ENCODE measurements around the gene RAI14.

The RAI14 gene

DNA sequence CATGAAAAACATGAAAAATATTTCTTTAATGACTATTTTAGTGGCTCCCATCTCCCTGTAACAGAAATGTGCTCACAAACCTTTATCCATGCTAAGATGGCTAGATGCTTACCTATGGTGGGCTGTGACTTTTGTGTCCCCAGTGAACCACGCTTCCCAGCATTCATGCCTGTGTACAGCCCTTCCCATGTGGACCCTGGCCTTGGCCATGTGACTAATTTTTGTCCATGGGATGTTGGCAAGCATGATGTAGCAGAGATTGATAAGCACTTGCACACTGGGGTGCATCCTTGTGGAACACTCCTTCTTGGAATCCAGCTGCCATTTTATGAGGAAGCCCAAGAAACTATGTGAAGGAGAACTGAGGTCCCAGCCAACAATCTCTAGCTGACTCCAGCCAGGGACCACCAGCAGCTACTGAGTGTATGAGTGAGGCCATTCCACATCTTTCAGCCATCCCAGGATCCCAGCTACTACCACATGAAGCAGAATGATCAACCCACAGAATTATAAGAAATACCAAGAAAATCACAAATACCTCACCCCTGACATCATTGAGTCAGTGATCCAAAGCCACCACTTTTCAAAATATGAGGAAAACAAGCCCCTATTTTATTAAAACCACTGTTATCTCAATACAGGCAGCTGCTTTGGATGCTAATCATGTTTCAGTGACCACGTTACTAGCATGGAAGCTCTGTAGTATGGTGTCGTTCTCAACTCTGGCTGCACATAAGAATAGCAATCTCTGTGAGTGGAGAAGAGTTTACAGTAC is 16.1 kb upstream of the RAI14 start:
- DNase-seq (ENCODE audit: low read depth in 2 of 2, low spot score in 1 of 2): no peak

DNA sequence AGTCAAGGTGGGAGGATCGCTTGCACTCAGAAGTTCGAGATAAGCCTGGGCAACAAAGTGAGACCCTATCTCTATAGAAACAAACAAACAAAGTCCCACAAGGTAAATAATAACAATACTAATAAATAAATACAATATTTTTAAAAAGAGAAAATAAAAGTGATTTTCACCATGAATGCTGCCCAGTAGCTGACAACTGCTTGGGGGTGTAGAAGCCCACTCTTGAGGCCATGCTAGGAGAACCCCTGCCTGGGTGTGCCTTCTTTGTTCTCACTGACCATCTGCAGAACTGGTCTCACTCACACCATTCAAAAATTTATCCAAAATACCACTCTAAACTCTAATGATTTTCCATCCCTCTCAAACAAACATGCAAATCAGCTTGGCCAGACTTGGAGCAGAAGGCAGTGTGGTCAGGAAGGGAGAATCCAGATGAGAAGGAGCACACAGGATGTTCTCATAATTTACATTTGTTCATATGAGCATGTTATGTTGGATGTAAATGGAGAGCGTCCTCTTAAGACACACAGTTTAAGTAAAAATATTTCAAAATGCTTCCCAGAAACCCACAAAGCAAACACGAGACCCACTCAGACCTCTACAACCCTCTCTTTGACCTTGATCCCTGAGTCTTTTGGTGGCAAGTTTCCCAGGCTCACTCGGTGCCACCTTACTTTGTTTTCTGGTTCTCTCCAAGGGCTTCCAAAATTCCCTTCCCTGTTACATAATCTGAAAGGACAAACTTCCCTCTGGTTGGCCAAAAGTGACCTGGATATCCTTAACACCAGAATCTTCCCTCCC is 7.9 kb upstream of the RAI14 start:
- DNase-seq (ENCODE audit: low read depth in 2 of 2, low spot score in 1 of 2): no peak

DNA sequence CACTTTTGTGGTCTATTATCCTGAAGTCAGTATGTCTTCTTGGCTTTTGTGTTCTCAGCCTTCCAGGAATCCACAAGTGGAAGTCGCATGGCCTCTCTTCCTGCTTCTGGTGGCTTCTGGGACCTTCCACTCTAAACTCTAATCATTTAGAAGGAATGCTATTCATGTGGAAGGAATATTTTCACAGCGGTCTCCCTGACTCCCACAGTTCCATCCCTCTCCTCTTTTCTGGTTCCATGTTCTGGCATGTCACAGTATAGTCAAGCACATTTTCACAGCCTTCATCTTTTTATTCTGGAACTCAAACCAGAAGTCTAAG is 7.3 kb upstream of the RAI14 start:
- DNase-seq (ENCODE audit: low read depth in 2 of 2, low spot score in 1 of 2): no peak

DNA sequence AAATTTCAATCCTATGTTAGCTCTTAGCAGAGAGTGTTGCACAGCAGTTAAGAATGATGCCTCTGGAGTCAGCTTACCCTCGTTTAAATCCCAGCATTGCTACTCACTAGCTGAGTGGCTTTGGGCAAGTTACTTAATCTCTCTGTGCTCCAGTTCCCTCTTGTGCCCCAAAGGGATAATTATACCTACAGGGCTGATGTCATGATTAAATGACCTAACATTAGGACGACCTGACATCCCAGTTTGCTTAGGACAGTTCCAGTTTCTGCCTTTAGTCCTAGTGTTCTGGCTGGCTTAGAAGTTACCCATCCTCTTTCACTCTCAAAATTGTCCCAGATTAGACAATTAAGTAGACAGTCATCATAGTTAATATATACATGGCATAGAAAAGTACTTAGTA is 4.3 kb upstream of the RAI14 start:
- no peak for DNase-seq (ENCODE audit: low read depth in 2 of 2, low spot score in 1 of 2)

DNA sequence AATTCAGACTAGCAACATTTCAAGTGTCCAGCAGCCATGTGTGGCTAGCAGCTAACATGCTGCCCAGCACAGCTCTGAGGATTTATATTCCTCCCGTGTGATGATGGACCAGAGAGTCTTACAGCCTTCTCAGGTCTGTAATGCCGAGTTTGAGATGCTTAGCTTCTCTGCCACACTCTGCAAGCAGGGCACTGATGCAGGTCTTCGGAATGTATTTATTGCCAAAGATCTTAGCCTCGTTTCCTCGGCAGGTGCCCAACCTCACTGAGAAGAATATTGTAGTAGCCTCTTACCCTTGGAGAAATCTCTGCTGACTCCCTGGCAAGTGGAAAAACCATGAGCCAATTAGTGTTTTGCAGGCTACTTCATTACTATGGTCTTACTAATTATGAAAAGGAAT is 3.7 kb upstream of the RAI14 start:
- no peak for DNase-seq (ENCODE audit: low read depth in 2 of 2, low spot score in 1 of 2)

DNA sequence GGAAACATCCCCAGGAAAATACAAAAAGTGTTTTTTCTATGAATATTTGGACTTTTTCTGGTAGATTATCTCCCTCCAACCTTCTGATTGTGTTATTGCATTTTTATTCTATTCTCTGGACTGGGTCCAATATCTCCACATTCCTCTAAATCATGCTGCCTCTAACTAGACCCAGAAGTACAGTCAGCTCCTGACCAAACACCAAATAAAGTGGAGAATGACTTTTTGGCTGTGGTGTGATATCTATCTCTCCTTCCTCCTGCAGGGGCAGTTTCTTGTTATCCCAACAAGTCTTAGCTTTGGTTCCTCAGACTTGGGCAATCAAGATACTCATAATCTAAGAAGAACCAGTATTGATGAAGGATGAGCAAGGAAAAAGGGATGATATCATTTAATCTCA is 3.2 kb upstream of the RAI14 start:
- DNase-seq (ENCODE audit: low read depth in 2 of 2, low spot score in 1 of 2): no peak

DNA sequence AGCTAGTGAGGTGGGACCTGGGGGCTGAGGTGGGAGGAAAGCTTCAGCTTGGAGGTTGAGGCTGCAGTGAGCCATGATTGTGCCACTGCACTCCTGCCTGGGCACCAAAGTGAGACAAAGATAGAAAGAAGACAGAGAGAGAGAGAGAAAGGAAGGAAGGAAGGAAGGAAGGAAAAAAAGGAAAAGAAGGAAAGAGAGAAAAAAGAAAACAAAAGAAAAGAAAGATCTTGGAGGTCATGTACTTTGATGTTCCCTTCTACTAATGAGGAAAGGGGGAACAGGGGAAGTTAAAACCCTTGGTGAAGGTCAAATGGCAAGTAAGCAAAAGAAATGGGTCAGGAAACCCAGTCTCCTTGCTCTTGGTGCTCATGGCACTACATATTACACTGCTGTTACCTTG is 2.4 kb upstream of the RAI14 start:
- no peak for DNase-seq (ENCODE audit: low read depth in 2 of 2, low spot score in 1 of 2)

DNA sequence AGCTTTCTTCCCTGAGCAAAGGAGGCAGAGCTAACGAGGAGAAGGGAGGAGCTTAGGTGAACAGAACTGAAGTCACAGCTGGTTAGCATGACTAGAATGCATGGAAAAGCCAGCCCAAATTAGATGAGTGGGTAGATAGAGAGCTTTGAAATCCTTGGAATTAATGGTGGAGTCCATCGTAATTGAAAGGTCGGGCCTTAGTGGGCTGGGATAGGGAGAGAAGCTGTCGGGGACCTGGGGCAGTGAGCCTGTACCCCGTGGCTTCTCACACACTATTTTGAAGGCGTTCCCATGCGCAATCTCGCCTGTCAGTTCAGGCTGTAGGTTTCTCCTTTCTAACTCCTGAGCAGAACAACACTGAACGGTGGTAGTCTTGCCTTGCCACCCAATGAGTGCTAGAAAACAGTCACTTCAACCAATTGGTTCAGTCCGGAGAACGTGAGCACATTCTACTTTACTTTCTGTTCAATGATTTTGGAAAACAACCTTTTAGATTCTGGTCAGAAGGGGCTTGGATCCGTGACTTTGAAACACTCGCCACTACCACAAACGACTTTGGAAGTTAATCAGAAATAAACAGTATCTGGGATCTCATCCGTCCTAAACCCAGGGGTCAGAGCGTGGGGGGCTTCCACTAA is 655 bp upstream of the RAI14 start:
- DNase-seq (ENCODE audit: low read depth in 2 of 2, low spot score in 1 of 2): no peak

DNA sequence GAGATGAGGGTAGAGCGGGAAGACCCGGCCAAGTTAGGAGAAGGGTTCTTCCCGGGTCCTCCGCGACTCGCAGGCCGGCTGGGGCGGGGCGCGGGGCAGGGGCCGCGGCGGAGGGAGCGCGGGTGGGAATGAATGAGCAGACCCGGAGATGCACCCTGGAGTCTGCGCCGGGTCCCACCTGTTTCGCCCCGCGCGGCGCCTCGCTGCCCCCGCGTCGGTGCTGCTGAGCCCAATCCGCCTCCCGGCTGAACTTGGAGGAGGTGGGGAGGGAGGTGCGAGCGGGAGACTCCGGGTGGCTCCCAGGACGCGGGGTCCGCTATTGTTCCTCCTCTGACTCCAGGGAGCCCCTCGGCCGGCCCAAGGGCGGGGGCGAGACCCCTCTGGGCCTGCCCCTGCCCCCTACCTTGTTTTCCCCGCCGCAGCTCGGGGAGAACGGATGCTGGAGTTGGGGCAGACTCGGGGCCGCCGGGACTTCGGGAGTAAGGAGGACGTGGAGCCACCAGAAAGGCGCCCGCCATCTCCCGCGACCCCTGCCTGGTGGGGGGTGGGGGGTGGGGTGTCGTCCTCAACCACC is 659 bp downstream of the RAI14 start:
- DNase-seq (ENCODE audit: low read depth in 2 of 2, low spot score in 1 of 2): no peak

- DNase-seq (ENCODE audit: low read depth in 2 of 2, low spot score in 1 of 2): no peak
Measured at GRCh38 chr5:34657274-34657921, 1.3 kb downstream of the RAI14 start.

GRCh38 chr5:34657988-34658387 is 1.9 kb downstream of the RAI14 start:
- no peak for DNase-seq (ENCODE audit: low read depth in 2 of 2, low spot score in 1 of 2)

- DNase-seq (ENCODE audit: low read depth in 2 of 2, low spot score in 1 of 2): no peak
Measured at GRCh38 chr5:34659168-34659567, 3.0 kb downstream of the RAI14 start.

DNA sequence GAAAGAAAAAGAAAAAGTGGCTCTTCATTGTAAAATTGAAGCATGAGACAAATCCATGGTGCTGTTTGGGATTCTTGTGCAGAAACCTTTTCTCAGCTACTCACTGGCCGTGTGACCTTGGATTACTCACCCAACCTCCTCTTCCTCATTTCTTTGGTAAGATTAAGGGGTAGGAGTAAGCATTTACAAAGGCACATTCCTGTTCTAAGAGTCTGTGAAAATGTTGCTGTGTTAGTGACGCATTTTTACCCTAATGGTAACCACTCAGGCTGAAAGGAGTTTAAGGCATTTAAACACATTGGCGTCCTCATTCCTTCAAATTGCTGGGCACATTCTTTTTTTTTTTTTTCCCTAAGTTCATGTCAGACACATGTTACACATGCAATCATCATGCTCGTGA is 4.3 kb downstream of the RAI14 start:
- DNase-seq (ENCODE audit: low read depth in 2 of 2, low spot score in 1 of 2): no peak

GRCh38 chr5:34663771-34664496 is 7.8 kb downstream of the RAI14 start:
- DNase-seq (ENCODE audit: low read depth in 2 of 2, low spot score in 1 of 2): no peak

DNA sequence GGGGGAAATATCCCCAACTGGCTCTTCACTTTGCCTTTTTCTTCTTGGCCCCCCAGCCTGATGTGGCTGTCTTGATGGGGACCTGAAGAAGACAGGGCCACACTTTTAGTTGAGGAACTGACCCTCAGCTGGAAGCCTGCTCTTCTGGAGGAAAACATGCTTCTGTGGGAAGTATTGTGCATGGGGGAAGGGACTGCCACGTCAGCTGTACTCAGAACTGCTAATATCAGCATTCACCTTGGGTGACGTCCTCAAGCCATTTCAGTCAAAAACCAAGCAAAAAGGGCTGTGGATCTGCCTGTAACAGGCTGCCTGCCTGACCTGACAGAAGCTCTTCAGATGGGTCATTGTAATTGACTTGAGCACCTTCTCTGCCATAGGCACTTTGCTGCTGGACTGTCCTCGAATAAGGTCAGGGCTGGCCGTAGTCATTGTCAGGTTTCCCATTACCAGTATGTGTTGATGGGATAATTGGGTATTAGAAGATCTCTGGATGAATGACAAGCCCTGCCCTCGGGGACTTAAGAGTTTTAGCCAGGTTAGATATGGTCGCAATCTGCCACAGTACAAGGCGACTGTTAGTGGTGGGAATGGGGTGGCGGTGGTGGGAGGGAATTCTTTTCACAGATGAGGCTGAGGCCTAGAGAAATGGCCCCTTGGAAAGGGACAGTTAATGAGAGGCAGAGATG is 10.4 kb downstream of the RAI14 start:
- DNase-seq (ENCODE audit: low read depth in 2 of 2, low spot score in 1 of 2): no peak

GRCh38 chr5:34667705-34668104 is 11.6 kb downstream of the RAI14 start:
- no peak for DNase-seq (ENCODE audit: low read depth in 2 of 2, low spot score in 1 of 2)

DNA sequence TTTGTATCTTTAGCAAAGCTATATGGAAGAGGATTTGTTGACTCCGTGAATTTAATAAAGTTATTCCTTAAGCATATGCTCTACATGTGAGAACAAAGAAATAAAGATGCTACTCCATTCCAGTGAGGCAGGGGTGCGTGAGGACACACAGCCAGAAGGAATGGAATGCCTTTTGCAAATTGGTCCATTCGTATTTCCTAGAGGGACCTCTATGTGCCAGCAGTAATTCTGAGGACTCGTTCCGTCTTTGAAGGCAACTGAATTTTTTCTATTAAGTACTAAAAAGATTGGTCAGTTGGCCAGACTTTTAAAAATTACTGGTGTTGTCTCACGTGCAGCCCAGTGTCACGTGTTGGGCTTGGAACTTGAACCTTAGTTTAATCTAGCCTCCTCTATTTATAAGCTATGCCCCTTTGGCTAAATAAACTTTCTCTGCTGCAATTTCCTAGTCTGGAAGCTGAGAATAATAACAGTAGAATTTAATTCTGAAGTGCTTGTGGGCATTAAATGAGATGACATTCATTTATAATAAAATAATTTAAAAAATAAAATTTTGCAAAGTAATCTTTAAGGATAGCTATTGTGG is 13.9 kb downstream of the RAI14 start:
- no peak for DNase-seq (ENCODE audit: low read depth in 2 of 2, low spot score in 1 of 2)

DNA sequence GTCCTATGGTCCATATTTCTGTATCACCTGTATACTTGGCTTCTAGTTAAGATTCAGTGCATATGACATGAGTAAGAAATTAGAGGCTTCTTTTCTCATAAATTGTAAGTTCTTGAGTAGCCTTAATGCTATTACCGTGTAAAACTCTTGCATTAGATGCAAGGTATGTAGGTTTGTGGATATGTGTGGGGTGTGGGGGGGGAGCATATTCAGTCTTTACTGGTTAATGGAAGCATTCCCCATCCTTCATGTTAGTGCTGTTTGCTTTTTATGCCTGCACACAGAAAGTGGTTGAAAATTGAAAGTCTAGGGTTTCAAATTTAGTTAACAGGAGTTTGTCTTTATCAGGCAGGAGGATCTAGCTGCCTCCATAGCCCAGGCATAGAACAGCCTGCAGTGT is 16.1 kb downstream of the RAI14 start:
- no peak for DNase-seq (ENCODE audit: low read depth in 2 of 2, low spot score in 1 of 2)

DNA sequence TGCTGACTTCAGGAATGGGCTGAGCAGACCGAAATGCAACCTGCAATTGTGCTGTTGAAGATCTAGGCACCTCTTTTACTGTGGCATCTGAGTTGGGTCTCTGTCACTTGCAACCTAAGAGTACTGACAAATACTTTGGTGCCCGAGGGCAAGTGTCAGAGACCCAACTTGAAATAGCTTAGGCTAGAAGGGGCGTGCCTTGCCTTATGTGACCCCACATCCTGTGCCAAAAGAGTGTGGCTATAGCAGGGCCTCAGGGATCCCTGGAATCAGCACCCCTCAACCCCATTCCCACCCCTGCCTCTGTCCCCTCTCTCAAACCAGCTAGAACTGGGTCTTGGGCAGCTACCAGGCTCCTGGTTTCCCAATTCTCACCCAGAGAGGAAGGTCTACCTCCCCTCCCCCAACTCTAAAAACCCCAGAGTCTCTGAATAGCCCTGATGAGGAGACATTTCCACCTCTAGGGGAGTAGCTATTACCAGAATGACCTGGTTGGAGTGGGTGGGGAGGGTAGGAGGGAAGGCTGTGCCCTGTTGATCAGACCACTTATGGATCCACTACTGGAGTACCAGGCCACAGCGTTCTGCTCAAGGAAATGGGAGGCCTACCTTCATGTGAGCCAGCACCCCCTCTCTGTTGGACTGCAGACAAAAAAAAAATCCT is 17.5 kb downstream of the RAI14 start:
- DNase-seq (ENCODE audit: low read depth in 2 of 2, low spot score in 1 of 2): no peak

Data from stimulated activated CD8-positive, alpha-beta memory T cell treated with anti-CD3 and anti-CD28 coated beads, Interleukin-4, amount 100 ng/mL, for 1 hour (primary cell).